Measurements from ENCODE around the gene S1PR2. TPM values are rescaled to one million over a fixed set of nuclear protein-coding genes. Genes with fewer than 3 reads are reported as not detected.
A peak's percentile ranks its signal among the peaks of the same experiment; 100 is the strongest.
"Not testable (repeated sequence)": the region's sequence is repeated elsewhere in the genome, so short reads cannot be mapped to it uniquely, and the experiment has no call there.

S1PR2 gene
- total RNA-seq, 1 donor from 2014 or later = 5.6 TPM

GRCh38 chr19:10203686-10204085, 27.4 kb downstream of the S1PR2 start:
- POLR2A ChIA-PET = no interaction called here
- ATAC-seq (ENCODE audit: low read depth) (no peak), DNase-seq (no peak)
- no peak overlapping the region for H3K4me3 Mint-ChIP-seq
- CTCF ChIA-PET = no interaction called here
- peaks cover 3% of the 10 kb centered on the region for H3K9me3 Mint-ChIP-seq
- TF ChIP-seq CTCF (IDR thresholded peaks at IDR 0.05) = no peak
- no peaks in the 10 kb centered on the region for H3K36me3 Mint-ChIP-seq (ENCODE audit: low read depth)
- intact Hi-C loops (cut with micrococcal nuclease) = no loop called here
- peaks cover 5% of the 10 kb centered on the region for H3K4me1 Mint-ChIP-seq
- H3K27me3 Mint-ChIP-seq = no peaks in the 10 kb centered on the region
- H3K27ac Mint-ChIP-seq = no peak overlapping the region

DNA sequence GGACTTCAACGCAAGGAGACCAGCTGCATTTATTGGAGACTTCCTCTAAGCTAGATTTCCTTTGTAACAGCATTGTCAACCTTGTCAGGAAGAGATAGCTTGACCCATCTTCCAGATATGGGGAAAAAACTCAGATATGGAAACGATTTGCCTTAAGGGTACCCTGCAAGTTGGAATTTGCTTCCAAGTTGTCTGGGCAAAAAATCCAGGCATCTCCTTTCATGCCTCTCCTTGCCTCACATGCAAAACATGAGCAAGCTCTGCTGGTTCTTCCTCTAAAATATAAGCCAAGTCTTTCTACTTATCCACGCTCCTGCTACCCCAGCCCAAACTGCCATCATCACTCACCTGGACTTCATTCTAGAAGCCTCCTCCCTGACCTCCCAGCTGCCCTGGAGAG, 30.0 kb downstream of the S1PR2 start:
- H3K4me1 Mint-ChIP-seq = peaks cover 17% of the 10 kb centered on the region
- TF ChIP-seq CTCF (IDR thresholded peaks at IDR 0.05) = no peak
- no peaks in the 10 kb centered on the region for H3K9me3 Mint-ChIP-seq
- H3K27me3 Mint-ChIP-seq = no peaks in the 10 kb centered on the region
- intact Hi-C loops (cut with micrococcal nuclease) = no loop called here
- ATAC-seq (ENCODE audit: low read depth) (no peak), DNase-seq (no peak)
- ChIA-PET CTCF (interaction anchor here (1.0 kb wide), 1 partner anchor 20 kb away, joined by 3 read pairs; no protein-coding TSS in a partner anchor), POLR2A (no interaction called here)
- H3K27ac Mint-ChIP-seq = no peak overlapping the region
- no peaks in the 10 kb centered on the region for H3K36me3 Mint-ChIP-seq (ENCODE audit: low read depth)
- no peak overlapping the region for H3K4me3 Mint-ChIP-seq

DNA sequence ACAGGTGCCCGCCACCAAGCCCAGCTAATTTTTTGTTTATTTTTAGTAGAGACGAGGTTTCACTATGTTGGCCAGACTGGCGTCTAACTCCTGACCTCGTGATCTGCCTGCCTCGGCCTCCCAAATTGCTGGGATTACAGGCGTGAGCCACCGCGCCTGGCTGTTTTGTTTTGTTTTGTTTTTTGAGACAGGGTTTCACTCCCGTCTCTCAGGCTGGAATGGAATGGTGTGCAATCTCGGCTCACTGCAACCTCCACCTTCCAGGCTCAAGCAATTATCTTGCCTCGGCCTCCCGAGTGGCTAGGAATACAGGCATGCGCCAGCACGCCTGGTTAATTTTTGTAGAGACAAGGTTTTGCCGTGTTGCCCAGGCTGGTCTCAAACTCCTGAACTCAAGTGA, 31.0 kb downstream of the S1PR2 start:
- ATAC-seq (ENCODE audit: low read depth); H3K4me3 Mint-ChIP-seq; intact Hi-C loops (cut with micrococcal nuclease); POLR2A ChIA-PET; DNase-seq; H3K9me3 Mint-ChIP-seq; H3K27me3 Mint-ChIP-seq; H3K36me3 Mint-ChIP-seq (ENCODE audit: low read depth); H3K27ac Mint-ChIP-seq: not testable (repeated sequence)
- peaks cover 19% of the 10 kb centered on the region for H3K4me1 Mint-ChIP-seq
- CTCF ChIA-PET = interaction anchor here (1.0 kb wide), 1 partner anchor 21 kb away, joined by 3 read pairs; no protein-coding TSS in a partner anchor

DNA sequence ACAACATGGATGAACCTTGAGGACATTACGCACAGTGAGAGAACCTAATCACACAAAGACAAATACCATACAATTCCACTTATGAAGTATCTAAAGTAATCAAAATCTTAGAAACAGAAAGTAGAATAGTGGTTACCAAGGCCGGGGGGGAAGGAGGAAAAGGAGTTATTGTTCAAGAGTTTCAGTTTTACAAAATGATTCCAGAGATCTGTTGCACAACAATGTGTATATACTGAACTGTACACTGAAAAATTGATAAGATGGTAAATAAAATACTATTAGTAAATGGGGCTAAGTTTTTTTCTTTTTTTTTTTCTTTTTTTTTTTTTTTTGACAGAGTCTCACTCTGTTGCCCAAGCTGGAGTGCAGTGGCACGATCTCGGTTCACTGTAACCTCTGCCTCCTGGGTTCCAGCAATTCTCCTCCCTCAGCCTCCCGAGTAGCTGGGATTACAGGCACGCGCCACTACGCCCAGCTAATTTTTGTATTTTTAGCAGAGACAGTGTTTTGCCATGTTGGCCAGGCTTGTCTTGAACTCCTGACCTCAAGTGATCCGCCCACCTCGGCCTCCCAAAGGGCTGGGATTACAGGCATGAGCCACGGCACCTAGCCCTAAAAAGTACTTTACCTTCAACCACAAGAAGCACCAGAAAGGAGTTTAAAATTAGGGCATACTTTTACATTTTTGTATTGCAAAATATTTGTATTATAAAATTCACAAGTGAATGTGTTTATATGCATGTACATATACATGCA, 32.1 kb downstream of the S1PR2 start:
- intact Hi-C loops (cut with micrococcal nuclease) = loop anchor here (10.0 kb wide), 1 partner anchor 94 kb away; the partner anchor contains the start of genes ANGPTL6 and PPAN
- CTCF ChIA-PET = interaction anchor here (1.0 kb wide), 1 partner anchor 51 kb away, joined by 4 read pairs; no protein-coding TSS in a partner anchor
- H3K27ac Mint-ChIP-seq; H3K4me3 Mint-ChIP-seq; H3K9me3 Mint-ChIP-seq; H3K36me3 Mint-ChIP-seq (ENCODE audit: low read depth); DNase-seq; ATAC-seq (ENCODE audit: low read depth); H3K27me3 Mint-ChIP-seq: not testable (repeated sequence)
- H3K4me1 Mint-ChIP-seq = peaks cover 22% of the 10 kb centered on the region
- POLR2A ChIA-PET = interaction anchor here (0.6 kb wide), 1 partner anchor 205 kb away, joined by 3 read pairs; no protein-coding TSS in a partner anchor

DNA sequence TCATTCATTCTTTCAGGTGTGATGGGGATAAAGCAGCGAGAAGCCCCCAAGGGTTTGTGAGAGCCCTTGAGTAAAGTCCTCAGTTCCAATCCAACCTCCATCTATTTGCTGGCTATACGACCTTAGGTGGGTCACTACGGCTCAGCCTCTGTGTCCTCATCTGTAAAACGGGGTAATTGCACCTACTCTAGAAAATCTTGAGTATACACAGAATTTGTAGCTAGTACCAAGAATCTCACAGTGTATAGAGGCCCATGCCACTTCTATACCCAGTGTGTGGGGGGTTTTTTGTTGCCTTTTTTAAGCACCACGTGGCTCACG, 36.0 kb downstream of the S1PR2 start:
- ATAC-seq (ENCODE audit: low read depth) (peak; percentile 2), DNase-seq (no peak)
- intact Hi-C loops (cut with micrococcal nuclease) = loop anchor here (2.0 to 10.0 kb wide), 5 partner anchors 34 to 372 kb away; partner anchors contain the start of genes ANGPTL6, KRI1 and PPAN
- Mint-ChIP-seq H3K9me3 (no peaks in the 10 kb centered on the region), H3K27ac (peak overlapping the region; percentile 89), H3K27me3 (no peaks in the 10 kb centered on the region), H3K36me3 (ENCODE audit: low read depth) (peaks cover 5% of the 10 kb centered on the region), H3K4me1 (peaks cover 34% of the 10 kb centered on the region), H3K4me3 (peak overlapping the region; percentile 94)
- TF ChIP-seq CTCF (IDR thresholded peaks at IDR 0.05) = no peak
- ChIA-PET POLR2A (interaction anchor here (0.6 to 2.3 kb wide), 10 partner anchors 15 to 894 kb away, joined by 3 to 18 read pairs (median 5); partner anchors contain the start of genes ANGPTL6, MRPL4 and PPAN), CTCF (interaction anchor here (2.1 kb wide), 1 partner anchor 55 kb away, joined by 12 read pairs; no protein-coding TSS in a partner anchor)
